SK-N-SH (cell line): ENCODE measurements around the gene CALCR. TPM values are rescaled to one million over a fixed set of nuclear protein-coding genes. Genes with fewer than 3 reads are reported as not detected.

ENCODE experiments used
- CTCF ChIA-PET: fragments of 300-600, 350-600 bp; formaldehyde crosslinking; extraction: SDS; loops from one replicate; lab custom pipeline; 2021; lab: Yijun Ruan, JAX
- POLR2A ChIA-PET: fragments of 350-600 bp; sonication (Branson Sonifier 250); formaldehyde crosslinking; extraction: SDS; loops from one replicate; lab custom pipeline; 2020; ENCODE audit warnings: antibody characterized with exemption, inconsistent platforms; lab: Yijun Ruan, JAX
- DNase-seq: peaks from one replicate; pipeline ENCODE4 v3.0.0; 2012
- H2AFZ ChIP-seq: fragments of 200-600 bp; sonication (generic); 2 replicates; pipeline ENCODE4 v1.8.1; 2016; ENCODE audit warnings: antibody characterized with exemption, mild to moderate bottlenecking, low read depth
- H3F3A ChIP-seq: fragments of 200-600 bp; sonication (generic); replicated peaks from 2 replicates; pipeline ENCODE3; 2016; ENCODE audit warnings: antibody characterized with exemption, mild to moderate bottlenecking; ENCODE audit not compliant: insufficient read depth
- H3K27ac ChIP-seq, 2 experiments: fragments of 200-500 bp in 1 of 2; fragments of 200-600 bp in 1 of 2; sonication (Bioruptor generic) in 1 of 2; sonication (generic), shearing (Covaris generic) in 1 of 2; 2 replicates each; pipeline versions ENCODE4 v1.5.1 to v1.6.1; 2014 to 2016; ENCODE audit warnings: low read depth in 2 of 2, inconsistent platforms in 1 of 2, low read length in 1 of 2, mild to moderate bottlenecking in 1 of 2, mixed read lengths in 1 of 2
- H3K27me3 ChIP-seq: fragments of 200-600 bp; sonication (generic), shearing (Covaris generic); 2 replicates; pipeline ENCODE4 v1.6.1; 2016; ENCODE audit warnings: mixed run types; ENCODE audit not compliant: insufficient read depth
- H3K36me3 ChIP-seq, 2 experiments: fragments of 200-500 bp in 1 of 2; fragments of 200-600 bp in 1 of 2; sonication (Bioruptor generic) in 1 of 2; sonication (generic) in 1 of 2; replicated peaks in 1 of 2; 2 replicates each; pipeline versions ENCODE3 to v1.5.1; 2014 to 2016; ENCODE audit warnings: low read length in 1 of 2, mild to moderate bottlenecking in 1 of 2; ENCODE audit not compliant: insufficient read depth in 2 of 2, control insufficient read depth in 1 of 2
- H3K4me1 ChIP-seq, 2 experiments: fragments of 200-500 bp in 1 of 2; fragments of 200-600 bp in 1 of 2; sonication (Bioruptor generic) in 1 of 2; sonication (generic), shearing (Covaris generic) in 1 of 2; 2 replicates each; pipeline versions ENCODE4 v1.5.1 to v1.6.1; 2014 to 2016; ENCODE audit warnings: low read depth in 1 of 2, low read length in 1 of 2, mixed run types in 1 of 2; ENCODE audit not compliant: insufficient read depth in 2 of 2, control insufficient read depth in 1 of 2
- H3K4me2 ChIP-seq: fragments of 200-600 bp; sonication (generic), shearing (Covaris generic); 2 replicates; pipeline ENCODE4 v1.6.1; 2017; ENCODE audit warnings: mixed run types
- H3K4me3 ChIP-seq, 2 experiments: fragments of 200-500 bp in 1 of 2; fragments of 200-600 bp in 1 of 2; sonication (Bioruptor generic) in 1 of 2; sonication (generic), shearing (Covaris generic) in 1 of 2; 2 replicates each; pipeline versions ENCODE4 v1.5.1 to v1.8.1; 2014 to 2016; ENCODE audit warnings: low read depth in 2 of 2, inconsistent platforms in 1 of 2, low read length in 1 of 2, mild to moderate bottlenecking in 1 of 2, mixed read lengths in 1 of 2, moderate library complexity in 1 of 2
- H3K79me2 ChIP-seq: fragments of 200-600 bp; sonication (generic); 2 replicates; pipeline ENCODE4 v1.8.1; 2017; ENCODE audit warnings: mild to moderate bottlenecking; ENCODE audit not compliant: insufficient read depth
- H3K9ac ChIP-seq: fragments of 200-600 bp; sonication (generic); 2 replicates; pipeline ENCODE4 v1.6.1; 2017; ENCODE audit warnings: mixed run types
- H3K9me2 ChIP-seq: fragments of 200-600 bp; sonication (generic); 2 replicates; pipeline ENCODE4 v1.6.1; 2017; ENCODE audit warnings: mixed run types
- H3K9me3 ChIP-seq: fragments of 200-600 bp; sonication (generic); 2 replicates; pipeline ENCODE4 v1.6.1; 2017; ENCODE audit warnings: mixed run types, mild to moderate bottlenecking, moderate library complexity
- H4K20me1 ChIP-seq: fragments of 200-600 bp; sonication (generic); 2 replicates; pipeline ENCODE4 v1.6.1; 2017; ENCODE audit warnings: mild to moderate bottlenecking, mixed run types; ENCODE audit not compliant: insufficient read depth
- RAD21 ChIP-seq: IDR thresholded peaks from 2 replicates; pipeline ENCODE4 v1.6.1; 2012; ENCODE audit warnings: mild to moderate bottlenecking, low read length
- SIN3A ChIP-seq: IDR thresholded peaks from 2 replicates; pipeline ENCODE4 v1.6.1; 2012; ENCODE audit warnings: low read depth, mild to moderate bottlenecking, low read length, moderate library complexity, borderline replicate concordance
- WGBS: methylation state at CpG from one replicate; pipeline ENCODE4 v1.1.6; 2017; ENCODE audit warnings: low lambda C conversion rate; 5-methylcytosine and 5-hydroxymethylcytosine counted together
- polyA plus RNA-seq, 3 experiments: library from polyadenylated mRNA; depleted of rRNA; stranded (reverse); fragments of >200 nt; gene quantifications; 2 replicates each; pipeline ENCODE4 v1.2.3, GENCODE V29; 2012
- TF ChIP-seq, protein P1 (sequence below): IDR thresholded peaks from 2 replicates; pipeline ENCODE4 v1.6.1; 2012; ENCODE audit warnings: mild to moderate bottlenecking, low read depth, low read length, moderate library complexity
- TF ChIP-seq, protein P2 (sequence below): fragments of 200-600 bp; sonication (generic); IDR thresholded peaks from 2 replicates; pipeline ENCODE4 v1.6.1; 2017; ENCODE audit warnings: antibody characterized with exemption, mild to moderate bottlenecking, moderate library complexity
- TF ChIP-seq, protein P3 (sequence below): IDR thresholded peaks from 2 replicates; pipeline ENCODE4 v1.4.0; 2012; ENCODE audit warnings: low read depth, borderline replicate concordance

CALCR gene
- polyA plus RNA-seq, 1 of the 3 experiments (the other 2 are of a cell fraction) = 0.12 TPM

- WGBS = 55% methylated on average over 2 of the region's 2 CpGs
- Histone ChIP-seq H3K4me1 (no peaks in the 10 kb centered on the region; a peak in 1 of 4 replicates), H3K36me3 (no peaks in the 10 kb centered on the region), H3K27me3 (no peaks in the 10 kb centered on the region), H3K79me2 (no peaks in the 10 kb centered on the region), H3F3A (no peaks in the 10 kb centered on the region), H3K9me2 (no peaks in the 10 kb centered on the region), H3K9me3 (no peaks in the 10 kb centered on the region), H3K4me3 (no peak overlapping the region), H3K27ac (no peak overlapping the region), H3K9ac (no peak overlapping the region), H4K20me1 (no peaks in the 10 kb centered on the region), H2AFZ (no peak overlapping the region), H3K4me2 (no peak overlapping the region)
- TF ChIP-seq, protein P1, sequence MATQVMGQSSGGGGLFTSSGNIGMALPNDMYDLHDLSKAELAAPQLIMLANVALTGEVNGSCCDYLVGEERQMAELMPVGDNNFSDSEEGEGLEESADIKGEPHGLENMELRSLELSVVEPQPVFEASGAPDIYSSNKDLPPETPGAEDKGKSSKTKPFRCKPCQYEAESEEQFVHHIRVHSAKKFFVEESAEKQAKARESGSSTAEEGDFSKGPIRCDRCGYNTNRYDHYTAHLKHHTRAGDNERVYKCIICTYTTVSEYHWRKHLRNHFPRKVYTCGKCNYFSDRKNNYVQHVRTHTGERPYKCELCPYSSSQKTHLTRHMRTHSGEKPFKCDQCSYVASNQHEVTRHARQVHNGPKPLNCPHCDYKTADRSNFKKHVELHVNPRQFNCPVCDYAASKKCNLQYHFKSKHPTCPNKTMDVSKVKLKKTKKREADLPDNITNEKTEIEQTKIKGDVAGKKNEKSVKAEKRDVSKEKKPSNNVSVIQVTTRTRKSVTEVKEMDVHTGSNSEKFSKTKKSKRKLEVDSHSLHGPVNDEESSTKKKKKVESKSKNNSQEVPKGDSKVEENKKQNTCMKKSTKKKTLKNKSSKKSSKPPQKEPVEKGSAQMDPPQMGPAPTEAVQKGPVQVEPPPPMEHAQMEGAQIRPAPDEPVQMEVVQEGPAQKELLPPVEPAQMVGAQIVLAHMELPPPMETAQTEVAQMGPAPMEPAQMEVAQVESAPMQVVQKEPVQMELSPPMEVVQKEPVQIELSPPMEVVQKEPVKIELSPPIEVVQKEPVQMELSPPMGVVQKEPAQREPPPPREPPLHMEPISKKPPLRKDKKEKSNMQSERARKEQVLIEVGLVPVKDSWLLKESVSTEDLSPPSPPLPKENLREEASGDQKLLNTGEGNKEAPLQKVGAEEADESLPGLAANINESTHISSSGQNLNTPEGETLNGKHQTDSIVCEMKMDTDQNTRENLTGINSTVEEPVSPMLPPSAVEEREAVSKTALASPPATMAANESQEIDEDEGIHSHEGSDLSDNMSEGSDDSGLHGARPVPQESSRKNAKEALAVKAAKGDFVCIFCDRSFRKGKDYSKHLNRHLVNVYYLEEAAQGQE = no peak
- TF ChIP-seq, protein P2, sequence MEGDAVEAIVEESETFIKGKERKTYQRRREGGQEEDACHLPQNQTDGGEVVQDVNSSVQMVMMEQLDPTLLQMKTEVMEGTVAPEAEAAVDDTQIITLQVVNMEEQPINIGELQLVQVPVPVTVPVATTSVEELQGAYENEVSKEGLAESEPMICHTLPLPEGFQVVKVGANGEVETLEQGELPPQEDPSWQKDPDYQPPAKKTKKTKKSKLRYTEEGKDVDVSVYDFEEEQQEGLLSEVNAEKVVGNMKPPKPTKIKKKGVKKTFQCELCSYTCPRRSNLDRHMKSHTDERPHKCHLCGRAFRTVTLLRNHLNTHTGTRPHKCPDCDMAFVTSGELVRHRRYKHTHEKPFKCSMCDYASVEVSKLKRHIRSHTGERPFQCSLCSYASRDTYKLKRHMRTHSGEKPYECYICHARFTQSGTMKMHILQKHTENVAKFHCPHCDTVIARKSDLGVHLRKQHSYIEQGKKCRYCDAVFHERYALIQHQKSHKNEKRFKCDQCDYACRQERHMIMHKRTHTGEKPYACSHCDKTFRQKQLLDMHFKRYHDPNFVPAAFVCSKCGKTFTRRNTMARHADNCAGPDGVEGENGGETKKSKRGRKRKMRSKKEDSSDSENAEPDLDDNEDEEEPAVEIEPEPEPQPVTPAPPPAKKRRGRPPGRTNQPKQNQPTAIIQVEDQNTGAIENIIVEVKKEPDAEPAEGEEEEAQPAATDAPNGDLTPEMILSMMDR = no peak
- TF ChIP-seq, protein P3, sequence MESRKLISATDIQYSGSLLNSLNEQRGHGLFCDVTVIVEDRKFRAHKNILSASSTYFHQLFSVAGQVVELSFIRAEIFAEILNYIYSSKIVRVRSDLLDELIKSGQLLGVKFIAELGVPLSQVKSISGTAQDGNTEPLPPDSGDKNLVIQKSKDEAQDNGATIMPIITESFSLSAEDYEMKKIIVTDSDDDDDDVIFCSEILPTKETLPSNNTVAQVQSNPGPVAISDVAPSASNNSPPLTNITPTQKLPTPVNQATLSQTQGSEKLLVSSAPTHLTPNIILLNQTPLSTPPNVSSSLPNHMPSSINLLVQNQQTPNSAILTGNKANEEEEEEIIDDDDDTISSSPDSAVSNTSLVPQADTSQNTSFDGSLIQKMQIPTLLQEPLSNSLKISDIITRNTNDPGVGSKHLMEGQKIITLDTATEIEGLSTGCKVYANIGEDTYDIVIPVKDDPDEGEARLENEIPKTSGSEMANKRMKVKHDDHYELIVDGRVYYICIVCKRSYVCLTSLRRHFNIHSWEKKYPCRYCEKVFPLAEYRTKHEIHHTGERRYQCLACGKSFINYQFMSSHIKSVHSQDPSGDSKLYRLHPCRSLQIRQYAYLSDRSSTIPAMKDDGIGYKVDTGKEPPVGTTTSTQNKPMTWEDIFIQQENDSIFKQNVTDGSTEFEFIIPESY = no peak
- CTCF ChIA-PET = no interaction called here
- DNase-seq = no peak
- POLR2A ChIA-PET = no interaction called here
These were observed 110.8 kb downstream of the CALCR start for GRCh38 chr7:93463764-93464163.

DNA sequence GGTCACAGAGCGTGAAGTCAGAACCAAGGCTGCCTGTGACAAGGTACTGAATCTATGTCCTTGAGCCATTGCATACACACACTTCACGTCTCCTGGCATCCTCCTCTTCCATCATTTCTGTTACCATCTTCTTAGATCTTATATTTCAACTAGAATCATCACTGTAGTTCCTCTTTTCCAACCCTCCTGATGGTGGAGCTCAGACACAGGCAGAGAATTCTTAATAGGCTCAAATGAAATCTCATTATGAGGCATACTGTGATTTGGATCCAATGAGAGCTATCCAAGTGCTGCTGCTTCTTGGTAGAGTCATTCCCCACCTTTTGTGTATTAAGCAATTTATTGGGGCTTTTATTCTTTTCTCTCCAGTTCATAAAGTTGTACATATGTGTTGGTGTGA lies 113.2 kb downstream of the CALCR start:
- Histone ChIP-seq H3F3A (no peaks in the 10 kb centered on the region), H3K4me1 (no peaks in the 10 kb centered on the region; a peak in 1 of 4 replicates), H4K20me1 (no peaks in the 10 kb centered on the region), H3K9me3 (no peaks in the 10 kb centered on the region), H3K27me3 (no peaks in the 10 kb centered on the region), H3K9me2 (no peaks in the 10 kb centered on the region), H3K4me2 (no peak overlapping the region), H2AFZ (no peak overlapping the region), H3K9ac (no peak overlapping the region), H3K27ac (no peak overlapping the region), H3K79me2 (no peaks in the 10 kb centered on the region), H3K36me3 (no peaks in the 10 kb centered on the region), H3K4me3 (no peak overlapping the region)
- no peak for TF ChIP-seq SIN3A
- TF ChIP-seq, protein P2 = 0 out of 2 replicates have a peak, but pooled peaks have one; percentile 23
- TF ChIP-seq, protein P3 = no peak
- peak; percentile 68 for TF ChIP-seq RAD21
- ChIA-PET CTCF (interaction anchor here (0.6 to 1.5 kb wide), 12 partner anchors 8 to 981 kb away, joined by 3 to 8 read pairs (median 3); no protein-coding TSS in a partner anchor), POLR2A (no interaction called here)
- WGBS = 39% methylated on average over 2 of the region's 2 CpGs
- DNase-seq = no peak
